ENCODE measurements around the gene MYO1H. TPM values are rescaled to one million over a fixed set of nuclear protein-coding genes. Genes with fewer than 3 reads are reported as not detected.

MYO1H gene
- total RNA-seq, 4 donors from 2014 or later = 0.09 TPM; not detected in 3

- ATAC-seq (ENCODE audit: low FRiP score) (no peak), DNase-seq (ENCODE audit: low spot score) (no peak)
- no peak for TF ChIP-seq CTCF (IDR thresholded peaks at IDR 0.05)
These were observed 127.4 kb downstream of the MYO1H start for GRCh38 chr12:109475121-109475520.

DNA sequence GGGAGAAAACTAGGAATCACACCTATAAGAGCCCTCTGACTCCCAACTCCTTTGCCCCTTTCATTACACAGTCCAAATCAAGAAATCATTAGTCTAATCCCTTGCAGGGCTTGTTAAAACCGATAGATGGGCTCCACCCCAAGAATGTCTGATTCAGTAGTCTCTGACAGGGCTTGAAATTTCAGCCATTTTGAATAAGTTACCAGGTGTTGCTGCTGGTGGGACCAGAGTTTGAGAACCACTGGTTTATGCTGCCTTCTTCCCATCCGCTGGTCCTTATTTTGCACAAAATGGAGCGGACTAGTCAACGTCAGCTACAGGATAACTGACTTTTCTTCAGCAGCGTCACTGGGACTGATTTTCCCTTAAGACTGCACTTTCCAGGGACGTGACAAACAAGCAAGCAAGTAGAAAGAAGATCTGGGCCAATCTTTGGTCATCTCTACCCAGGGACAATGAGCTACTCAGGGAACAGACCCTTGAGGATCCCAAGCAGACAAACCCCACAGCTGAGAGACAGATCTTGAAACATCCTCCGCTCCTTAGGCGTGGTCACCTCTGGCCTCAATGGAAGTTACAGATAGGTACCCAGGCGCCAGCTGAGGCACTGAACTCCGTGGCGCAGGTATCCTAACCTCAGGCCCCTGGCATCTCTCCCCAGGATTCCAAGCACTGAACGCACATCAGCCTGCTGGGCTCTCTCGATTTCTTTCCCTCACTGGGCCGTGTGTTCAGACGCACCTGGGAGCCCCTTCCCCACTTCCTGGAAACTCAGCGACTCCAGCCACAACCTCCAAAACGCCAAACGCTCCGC, 128.5 kb downstream of the MYO1H start:
- no peak for ATAC-seq (ENCODE audit: low FRiP score)
- no peak for TF ChIP-seq CTCF (IDR thresholded peaks at IDR 0.05)
- DNase-seq (ENCODE audit: low spot score) = no peak

DNA sequence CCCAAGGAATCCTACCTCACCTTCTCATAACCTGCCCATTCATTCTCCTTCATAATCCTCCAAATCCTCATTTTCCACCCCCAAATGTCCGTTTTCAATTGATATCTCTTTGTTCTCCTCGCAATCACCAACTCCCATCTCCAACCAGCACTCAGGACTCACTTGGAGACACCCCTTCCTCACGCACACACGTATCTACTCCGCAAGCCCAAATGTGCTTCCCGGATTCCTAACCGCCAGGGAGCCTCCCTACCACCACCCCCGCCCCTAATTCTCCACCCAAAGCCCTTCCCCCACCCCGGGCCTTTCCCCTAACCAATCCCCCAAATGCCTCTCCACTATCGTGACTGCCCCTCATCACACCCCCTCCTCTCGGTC, 129.1 kb downstream of the MYO1H start:
- DNase-seq (ENCODE audit: low spot score) = no peak
- no peak for TF ChIP-seq CTCF (IDR thresholded peaks at IDR 0.05)
- peak; percentile 32 for ATAC-seq (ENCODE audit: low FRiP score)

DNA sequence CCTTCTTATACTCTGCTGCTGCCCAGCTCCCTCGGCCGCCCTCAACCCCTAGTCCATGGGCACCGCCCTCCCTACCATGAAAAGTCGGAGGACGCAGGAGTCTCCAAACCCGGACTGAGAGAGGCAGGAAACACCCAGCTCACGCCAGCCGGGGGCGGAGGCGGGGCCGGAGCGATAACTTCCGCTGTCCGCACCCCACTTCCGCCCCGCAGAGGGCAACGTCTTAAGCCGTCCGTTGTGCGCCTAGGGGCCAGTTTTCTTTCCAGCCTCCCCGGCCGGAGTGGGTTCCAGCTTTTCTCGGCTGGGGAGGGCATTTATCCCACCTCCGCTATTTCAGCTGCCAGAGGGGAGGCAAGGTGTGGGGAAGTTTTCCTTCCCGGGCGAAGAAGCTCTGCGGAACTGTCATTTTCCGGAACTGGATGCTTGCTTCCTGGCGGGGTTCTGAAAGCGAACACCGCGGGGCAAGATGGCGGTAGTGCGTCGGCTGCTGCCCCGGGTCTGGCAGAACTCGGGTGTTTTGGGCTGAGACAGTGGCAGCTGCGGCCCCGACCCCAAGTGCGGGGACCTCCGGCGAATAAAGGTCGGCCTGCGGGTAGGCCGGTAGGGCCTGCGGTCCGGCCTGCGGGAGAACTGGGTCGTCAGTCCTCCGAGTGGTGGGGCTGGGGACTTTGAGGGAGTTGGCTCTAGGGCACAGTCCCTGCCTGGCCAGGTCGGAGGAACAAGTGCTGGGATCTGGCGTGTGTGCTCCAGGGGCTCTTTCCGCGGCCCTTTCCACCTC, 129.7 kb downstream of the MYO1H start, which contains the start of the genes KCTD10 and UBE3B:
Gene KCTD10 (minus strand): TSS at position 116 of the 778 bp plus-strand sequence. CDS start 38 bp downstream, at position 78.
Gene UBE3B (plus strand): TSS at position 450 of the 778 bp plus-strand sequence. CDS start 5,918 bp downstream, outside the sequence.
- DNase-seq (ENCODE audit: low spot score) (peak; percentile 66), ATAC-seq (ENCODE audit: low FRiP score) (peak; percentile 98)
- TF ChIP-seq CTCF (IDR thresholded peaks at IDR 0.05) = no peak

DNA sequence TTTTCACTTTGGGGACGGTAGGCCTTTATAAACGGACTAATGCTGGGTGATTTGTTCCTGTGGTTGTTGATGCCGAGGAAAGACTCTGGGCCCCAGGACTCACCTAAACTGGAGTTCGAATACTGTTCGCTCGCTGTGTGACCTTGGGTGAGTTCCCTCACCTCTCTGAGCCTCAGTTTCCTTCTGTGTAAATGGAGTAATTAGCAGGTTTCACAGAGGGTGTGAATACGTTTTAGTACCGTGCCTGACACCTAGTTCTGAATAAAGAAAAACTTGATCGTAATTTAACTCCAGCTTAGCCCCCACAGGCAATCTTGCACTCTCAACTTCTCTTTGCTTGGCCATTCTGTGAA, 130.2 kb downstream of the MYO1H start:
- TF ChIP-seq CTCF (IDR thresholded peaks at IDR 0.05) = no peak
- DNase-seq (ENCODE audit: low spot score) (no peak), ATAC-seq (ENCODE audit: low FRiP score) (no peak)

- DNase-seq (ENCODE audit: low spot score) (no peak), ATAC-seq (ENCODE audit: low FRiP score) (no peak)
- no peak for TF ChIP-seq CTCF (IDR thresholded peaks at IDR 0.05)
These were observed 132.1 kb downstream of the MYO1H start for GRCh38 chr12:109479761-109480160.
